Adipocyte (in vitro differentiated cells): Measurements from ENCODE around the gene CTNS.
A peak's percentile ranks its signal among the peaks of the same experiment; 100 is the strongest.

Source experiments
- DNase-seq: peaks from one replicate; pipeline ENCODE4 v3.0.0-alpha.2; 2015; ENCODE audit warnings: low read depth
- H3K27me3 ChIP-seq: replicated peaks from 2 replicates; pipeline ENCODE4 v1.7.0; 2013; ENCODE audit warnings: mild to moderate bottlenecking, low read length, moderate library complexity; ENCODE audit not compliant: control insufficient read depth, insufficient read depth
- H3K36me3 ChIP-seq: 2 replicates; pipeline ENCODE4 v1.7.0; 2013; ENCODE audit warnings: low read length, mild to moderate bottlenecking, moderate library complexity; ENCODE audit not compliant: control insufficient read depth, insufficient read depth, severe bottlenecking
- H3K4me1 ChIP-seq: 2 replicates; pipeline ENCODE4 v1.7.0; 2013; ENCODE audit warnings: mild to moderate bottlenecking, low read length, moderate library complexity; ENCODE audit not compliant: control insufficient read depth, insufficient read depth
- H3K4me3 ChIP-seq: 2 replicates; pipeline ENCODE4 v1.7.0; 2013; ENCODE audit warnings: mild to moderate bottlenecking, low read length, moderate library complexity
- H3K9ac ChIP-seq: 2 replicates; pipeline ENCODE4 v1.7.0; 2013; ENCODE audit warnings: mild to moderate bottlenecking, low read length, moderate library complexity
- H3K9me3 ChIP-seq: 2 replicates; pipeline ENCODE4 v1.7.0; 2013; ENCODE audit warnings: mild to moderate bottlenecking, low read length, moderate library complexity; ENCODE audit not compliant: control insufficient read depth

CTNS gene

DNA sequence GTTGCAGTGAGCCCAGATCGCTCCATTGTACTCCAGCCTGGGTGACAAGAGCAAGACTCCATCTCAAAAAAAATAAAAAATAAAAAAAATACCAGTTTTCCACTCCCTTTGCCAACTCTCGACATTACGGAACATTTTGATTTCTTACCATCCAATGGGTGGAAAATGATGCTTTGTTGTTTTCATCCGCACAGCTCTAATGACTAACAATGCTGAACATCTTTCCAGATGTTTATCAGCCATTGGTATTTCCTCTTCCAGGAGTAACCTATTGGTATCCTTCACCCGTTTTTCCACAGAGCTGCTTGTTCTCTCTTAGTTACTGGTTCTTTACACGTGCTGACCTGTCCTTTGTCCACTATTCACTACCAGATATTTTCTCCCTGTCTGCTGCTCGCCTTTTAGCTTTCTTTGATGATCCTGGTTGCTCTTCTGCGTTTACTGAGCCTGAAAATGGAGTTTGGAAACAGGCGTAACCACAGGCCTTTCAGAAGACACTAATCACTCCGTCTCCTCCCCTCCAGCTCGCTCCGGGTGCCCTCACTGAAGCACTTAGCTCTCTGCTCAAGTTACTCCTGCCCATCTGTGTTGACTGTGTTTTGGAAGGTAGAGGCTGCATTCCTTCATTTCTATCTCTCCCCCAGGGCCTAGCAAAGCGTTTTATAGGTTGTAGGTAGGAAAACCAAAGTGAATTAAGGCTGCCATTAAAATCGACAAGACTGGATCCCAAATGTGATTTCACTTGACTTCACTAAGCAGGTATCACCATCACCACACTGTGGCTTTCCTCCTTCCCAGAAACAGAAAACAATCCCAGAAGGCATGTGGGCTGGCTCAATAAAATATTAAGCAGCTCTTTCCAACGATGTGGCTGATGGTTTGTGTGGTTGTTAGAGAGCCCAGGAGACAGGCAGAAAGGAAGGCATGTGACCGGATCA, 9.5 kb upstream of the CTNS start:
- no peak overlapping the region for H3K9ac ChIP-seq
- no peaks in the 10 kb centered on the region for H3K4me1 ChIP-seq
- DNase-seq: no peak
- H3K27me3 ChIP-seq: no peaks in the 10 kb centered on the region
- H3K4me3 ChIP-seq: no peak overlapping the region
- H3K36me3 ChIP-seq: peaks cover 64% of the 10 kb centered on the region
- H3K9me3 ChIP-seq: no peaks in the 10 kb centered on the region

GRCh38 chr17:3627769-3628167, 8.8 kb upstream of the CTNS start:
- Histone ChIP-seq H3K27me3 (no peaks in the 10 kb centered on the region), H3K4me3 (no peak overlapping the region), H3K36me3 (peaks cover 61% of the 10 kb centered on the region), H3K9ac (no peak overlapping the region), H3K9me3 (no peaks in the 10 kb centered on the region), H3K4me1 (no peaks in the 10 kb centered on the region)
- DNase-seq: no peak

GRCh38 chr17:3630781-3631180, 5.8 kb upstream of the CTNS start:
- no peak overlapping the region for H3K4me3 ChIP-seq
- no peaks in the 10 kb centered on the region for H3K27me3 ChIP-seq
- peaks cover 15% of the 10 kb centered on the region for H3K4me1 ChIP-seq
- H3K9me3 ChIP-seq: no peaks in the 10 kb centered on the region
- no peak overlapping the region for H3K9ac ChIP-seq
- DNase-seq: no peak
- H3K36me3 ChIP-seq: peaks cover 32% of the 10 kb centered on the region

- H3K27me3 ChIP-seq: no peaks in the 10 kb centered on the region
- DNase-seq: no peak
- no peak overlapping the region for H3K9ac ChIP-seq
- H3K36me3 ChIP-seq: peaks cover 25% of the 10 kb centered on the region
- H3K4me1 ChIP-seq: peaks cover 18% of the 10 kb centered on the region
- H3K9me3 ChIP-seq: no peaks in the 10 kb centered on the region
- no peak overlapping the region for H3K4me3 ChIP-seq
Observed at GRCh38 chr17:3632287-3632686, 4.3 kb upstream of the CTNS start.

DNA sequence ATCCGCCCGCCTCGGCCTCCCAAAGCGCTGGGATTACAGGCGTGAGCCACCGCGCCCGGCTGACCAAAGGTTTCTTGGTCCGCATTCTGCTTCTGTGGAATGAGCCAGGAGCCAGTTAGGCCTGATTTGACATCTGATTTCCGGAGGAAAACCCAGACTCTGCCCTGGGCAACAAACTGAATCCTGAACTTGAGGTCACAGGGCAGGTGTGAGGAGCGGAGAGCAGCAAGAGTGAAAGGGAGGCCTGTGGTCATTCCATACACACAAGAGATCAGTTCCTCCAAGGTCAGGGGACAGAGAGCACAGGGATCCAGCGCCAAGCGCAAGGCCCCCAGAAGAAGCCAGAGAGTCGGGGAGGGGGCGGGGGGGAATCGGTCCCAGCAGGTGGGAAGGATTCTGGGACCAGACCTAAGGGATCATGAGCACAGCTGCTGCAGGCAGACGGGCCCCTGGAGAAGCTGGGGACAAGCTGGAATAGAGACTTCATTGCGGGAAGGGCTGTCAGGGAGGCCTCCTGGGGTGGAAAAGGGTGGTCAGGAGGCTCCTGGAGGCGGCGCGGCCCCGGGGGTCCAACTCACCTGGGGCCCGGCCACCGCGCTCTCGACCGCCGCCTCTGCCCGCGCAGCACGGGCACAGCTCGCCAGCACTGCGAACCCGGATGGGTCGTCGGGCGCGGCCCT, 946 bp upstream of the CTNS start:
- Histone ChIP-seq H3K4me1 (peaks cover 28% of the 10 kb centered on the region), H3K27me3 (no peaks in the 10 kb centered on the region), H3K36me3 (peaks cover 3% of the 10 kb centered on the region), H3K9me3 (no peaks in the 10 kb centered on the region), H3K4me3 (peak overlapping the region; percentile 96), H3K9ac (peak overlapping the region; percentile 91)
- DNase-seq: no peak

- no peaks in the 10 kb centered on the region for H3K27me3 ChIP-seq
- peak; percentile 50 for DNase-seq
- peaks cover 9% of the 10 kb centered on the region for H3K36me3 ChIP-seq
- H3K4me1 ChIP-seq: peaks cover 28% of the 10 kb centered on the region
- no peaks in the 10 kb centered on the region for H3K9me3 ChIP-seq
- H3K9ac ChIP-seq: peak overlapping the region; percentile 91
- H3K4me3 ChIP-seq: peak overlapping the region; percentile 96
Observed at GRCh38 chr17:3636908-3637373, 381 bp downstream of the CTNS start.

DNA sequence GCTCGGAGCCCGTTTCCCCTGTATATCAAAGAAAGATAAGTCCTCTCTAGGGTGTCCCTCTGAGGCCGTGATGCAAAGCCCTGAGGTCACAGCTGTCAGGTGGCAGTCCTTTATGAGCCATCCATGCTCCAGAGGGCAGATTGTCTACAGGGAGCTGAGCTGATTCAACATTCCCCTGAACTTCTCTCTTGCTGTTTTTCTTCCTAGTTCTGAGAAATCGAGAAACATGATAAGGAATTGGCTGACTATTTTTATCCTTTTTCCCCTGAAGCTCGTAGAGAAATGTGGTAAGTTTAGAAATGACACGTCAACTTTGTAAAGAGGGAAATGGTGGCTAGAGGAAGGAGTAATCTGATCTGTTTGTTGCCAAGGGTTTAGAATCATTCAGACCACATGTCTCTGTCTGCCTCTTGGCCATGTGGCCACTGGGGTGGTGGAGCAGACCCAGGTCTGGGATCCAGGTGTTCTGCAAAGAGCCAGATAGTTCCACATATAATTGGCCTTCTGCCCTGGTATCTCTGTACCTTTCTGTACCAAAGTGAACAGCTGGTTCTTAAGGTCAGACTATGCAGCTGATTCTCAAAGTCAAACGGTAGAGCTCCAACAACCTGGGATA, 3.5 kb downstream of the CTNS start:
- H3K9me3 ChIP-seq: no peaks in the 10 kb centered on the region
- H3K9ac ChIP-seq: peak overlapping the region; percentile 39
- no peak overlapping the region for H3K4me3 ChIP-seq
- DNase-seq: peak; percentile 38
- H3K4me1 ChIP-seq: peaks cover 17% of the 10 kb centered on the region
- H3K27me3 ChIP-seq: no peaks in the 10 kb centered on the region
- H3K36me3 ChIP-seq: peaks cover 10% of the 10 kb centered on the region

- no peak overlapping the region for H3K9ac ChIP-seq
- no peak overlapping the region for H3K4me3 ChIP-seq
- H3K9me3 ChIP-seq: no peaks in the 10 kb centered on the region
- no peaks in the 10 kb centered on the region for H3K27me3 ChIP-seq
- H3K36me3 ChIP-seq: peaks cover 10% of the 10 kb centered on the region
- no peak for DNase-seq
- H3K4me1 ChIP-seq: peaks cover 13% of the 10 kb centered on the region
Observed at GRCh38 chr17:3641014-3641413, 4.5 kb downstream of the CTNS start.

DNA sequence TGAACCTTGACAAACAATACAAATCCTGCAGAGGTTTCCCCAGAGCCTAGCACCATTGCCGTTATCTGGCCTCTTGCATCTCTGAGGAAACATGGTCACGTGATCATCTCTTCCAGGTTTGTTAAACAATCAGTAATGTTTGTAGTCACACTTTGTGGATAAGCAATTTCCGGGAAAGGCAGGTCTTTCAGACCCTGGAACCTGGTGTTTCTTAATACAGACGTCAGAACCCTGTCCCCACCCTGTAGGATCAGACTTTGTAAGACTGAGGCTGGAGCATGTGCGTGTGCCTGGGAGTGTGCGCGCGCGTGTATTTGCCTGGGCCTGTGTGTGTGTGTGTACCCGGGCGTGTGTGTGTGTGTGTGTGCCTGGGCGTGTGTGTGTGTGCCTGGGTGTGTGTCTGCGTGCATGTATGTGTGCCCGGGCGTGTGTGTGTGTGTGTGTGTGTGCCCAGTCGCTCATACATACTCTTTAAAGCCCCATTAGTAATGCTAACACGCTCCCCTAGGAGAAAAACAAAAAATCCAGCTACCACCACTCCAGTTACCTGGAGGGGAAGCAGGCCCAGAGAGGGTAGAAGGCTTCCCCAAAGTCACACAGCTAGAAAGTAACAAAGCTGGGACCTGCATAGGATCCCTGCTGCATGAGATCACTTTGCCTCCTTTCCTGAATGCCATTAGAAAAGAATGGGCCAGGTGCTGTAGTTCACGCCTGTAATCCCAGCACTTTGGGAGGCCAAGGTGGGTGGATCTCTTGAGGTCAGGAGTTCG, 5.3 kb downstream of the CTNS start:
- Histone ChIP-seq H3K9ac (no peak overlapping the region), H3K9me3 (no peaks in the 10 kb centered on the region), H3K4me1 (peaks cover 13% of the 10 kb centered on the region), H3K36me3 (peaks cover 10% of the 10 kb centered on the region), H3K27me3 (no peaks in the 10 kb centered on the region), H3K4me3 (no peak overlapping the region)
- DNase-seq: no peak

DNA sequence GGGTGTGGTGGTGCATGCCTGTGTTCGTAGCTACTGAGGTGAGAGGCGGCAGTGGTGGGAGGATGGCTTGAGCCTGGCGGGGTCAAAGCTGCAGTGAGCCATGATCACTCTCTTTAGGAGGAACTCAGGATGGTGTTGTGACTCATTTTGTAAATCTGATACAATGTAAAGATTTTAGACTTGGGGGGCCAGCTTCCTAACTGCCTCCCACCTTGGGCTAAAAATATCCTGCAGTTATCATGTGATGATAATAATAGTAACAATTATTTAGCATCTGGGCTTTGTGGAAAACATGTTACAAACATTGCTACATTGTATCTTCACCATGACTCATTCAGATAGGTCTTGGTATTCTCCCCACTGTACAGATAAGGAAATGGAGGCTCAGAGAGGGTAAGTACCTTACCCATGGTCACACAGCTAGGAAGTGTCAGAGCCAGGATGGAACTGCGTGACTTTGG, 7.4 kb downstream of the CTNS start:
- Histone ChIP-seq H3K4me3 (no peak overlapping the region), H3K9me3 (no peaks in the 10 kb centered on the region), H3K27me3 (no peaks in the 10 kb centered on the region), H3K9ac (no peak overlapping the region), H3K36me3 (peaks cover 10% of the 10 kb centered on the region), H3K4me1 (peaks cover 23% of the 10 kb centered on the region)
- no peak for DNase-seq
